HepG2 (cell line): Measurements from ENCODE around the gene U2AF2. TPM values are rescaled to one million over a fixed set of nuclear protein-coding genes. Genes with fewer than 3 reads are reported as not detected.

Source experiments
- FLYWCH1 ChIP-seq: sonication (generic); formaldehyde crosslinking; IDR thresholded peaks from 2 replicates; pipeline ENCODE4 v1.8.1; 2023; ENCODE audit warnings: mild to moderate bottlenecking, missing genetic modification reagents
- GZF1 ChIP-seq: sonication (generic); formaldehyde crosslinking; IDR thresholded peaks from 2 replicates; pipeline ENCODE4 v1.5.1; 2020; ENCODE audit warnings: mild to moderate bottlenecking, missing genetic modification reagents
- JUND ChIP-seq: sonication (generic); formaldehyde crosslinking; IDR thresholded peaks from 2 replicates; pipeline ENCODE4 v1.8.0; 2022; ENCODE audit warnings: mild to moderate bottlenecking, missing genetic modification reagents
- MBNL3 ChIP-seq: fragments of 250-450 bp; sonication (Bioruptor Pico); conservative IDR thresholded peaks from 2 replicates; pipeline ENCODE4 v1.8.0; 2022; ENCODE audit warnings: mild to moderate bottlenecking, inconsistent platforms
- MTA1 ChIP-seq: sonication (generic); formaldehyde crosslinking; IDR thresholded peaks from 2 replicates; pipeline ENCODE4 v1.4.0; 2020; ENCODE audit warnings: missing genetic modification reagents, mild to moderate bottlenecking, borderline replicate concordance
- ONECUT2 ChIP-seq: sonication (generic); formaldehyde crosslinking; IDR thresholded peaks from 2 replicates; pipeline ENCODE4 v1.4.0; 2020; ENCODE audit warnings: missing genetic modification reagents
- PHF8 ChIP-seq: sonication (generic); formaldehyde crosslinking; IDR thresholded peaks from 2 replicates; pipeline ENCODE4 v1.5.0; 2020; ENCODE audit warnings: missing genetic modification reagents
- POLR2AphosphoS5 ChIP-seq: IDR thresholded peaks from 2 replicates; pipeline ENCODE4 v1.6.1; 2012; ENCODE audit warnings: low read depth, low read length
- STAT6 ChIP-seq: sonication (generic); formaldehyde crosslinking; IDR thresholded peaks from 2 replicates; pipeline ENCODE4 v1.4.0; 2020; ENCODE audit warnings: missing genetic modification reagents, mild to moderate bottlenecking, borderline replicate concordance
- XBP1 ChIP-seq: sonication (generic); formaldehyde crosslinking; IDR thresholded peaks from 2 replicates; pipeline ENCODE4 v1.5.0; 2020; ENCODE audit warnings: missing genetic modification reagents
- ZNF207 ChIP-seq: fragments of 450-650 bp; IDR thresholded peaks from 2 replicates; pipeline ENCODE4 v1.6.1; 2016; ENCODE audit warnings: antibody characterized with exemption, borderline replicate concordance
- ZNF687 ChIP-seq: sonication (generic); formaldehyde crosslinking; IDR thresholded peaks from 2 replicates; pipeline ENCODE4 v1.5.1; 2020; ENCODE audit warnings: mild to moderate bottlenecking, missing genetic modification reagents, moderate library complexity
- ZSCAN20 ChIP-seq: sonication (generic); formaldehyde crosslinking; IDR thresholded peaks from 2 replicates; pipeline ENCODE4 v1.4.0; 2020; ENCODE audit warnings: missing genetic modification reagents, mild to moderate bottlenecking, borderline replicate concordance
- polyA plus RNA-seq, 8 experiments: library from polyadenylated mRNA; depleted of rRNA in 3 of 8; stranded (reverse) in 7 of 8; unstranded in 1 of 8; fragments of >200 nt; fragmentation: Illumina TruSeq in 4 of 8; extraction: Trizol in 4 of 8; gene quantifications; 2 replicates each; pipeline versions ENCODE4 v1.2.1 to v1.2.3, GENCODE V29; 2011 to 2016; ENCODE audit warnings: low read depth in 4 of 8, missing spikeins in 1 of 8, mixed read lengths in 1 of 8; ENCODE audit not compliant: insufficient read depth in 1 of 8
- total RNA-seq, 5 experiments: library from RNA; depleted of rRNA; stranded (reverse); fragments of >200 nt; fragmentation: Illumina TruSeq; extraction: Trizol; gene quantifications; 2 replicates each; pipeline ENCODE4 v1.2.3, GENCODE V29; 2016; ENCODE audit warnings: low read depth in 1 of 5
- TF ChIP-seq, protein P1 (sequence below): sonication (generic); formaldehyde crosslinking; IDR thresholded peaks from 2 replicates; pipeline ENCODE4 v1.8.1; 2022; ENCODE audit warnings: low read depth, mild to moderate bottlenecking, missing genetic modification reagents
- TF ChIP-seq, protein P2 (sequence below): sonication (generic); formaldehyde crosslinking; IDR thresholded peaks from 2 replicates; pipeline ENCODE4 v1.4.0; 2020; ENCODE audit warnings: low read depth, mild to moderate bottlenecking, missing genetic modification reagents

Gene U2AF2
- total and polyA plus RNA-seq, 2 of the 13 experiments (the other 11 are each of a cell fraction or from before 2014, with no cell fraction given), result 84.3 to 124 TPM

- TF ChIP-seq, protein P1, sequence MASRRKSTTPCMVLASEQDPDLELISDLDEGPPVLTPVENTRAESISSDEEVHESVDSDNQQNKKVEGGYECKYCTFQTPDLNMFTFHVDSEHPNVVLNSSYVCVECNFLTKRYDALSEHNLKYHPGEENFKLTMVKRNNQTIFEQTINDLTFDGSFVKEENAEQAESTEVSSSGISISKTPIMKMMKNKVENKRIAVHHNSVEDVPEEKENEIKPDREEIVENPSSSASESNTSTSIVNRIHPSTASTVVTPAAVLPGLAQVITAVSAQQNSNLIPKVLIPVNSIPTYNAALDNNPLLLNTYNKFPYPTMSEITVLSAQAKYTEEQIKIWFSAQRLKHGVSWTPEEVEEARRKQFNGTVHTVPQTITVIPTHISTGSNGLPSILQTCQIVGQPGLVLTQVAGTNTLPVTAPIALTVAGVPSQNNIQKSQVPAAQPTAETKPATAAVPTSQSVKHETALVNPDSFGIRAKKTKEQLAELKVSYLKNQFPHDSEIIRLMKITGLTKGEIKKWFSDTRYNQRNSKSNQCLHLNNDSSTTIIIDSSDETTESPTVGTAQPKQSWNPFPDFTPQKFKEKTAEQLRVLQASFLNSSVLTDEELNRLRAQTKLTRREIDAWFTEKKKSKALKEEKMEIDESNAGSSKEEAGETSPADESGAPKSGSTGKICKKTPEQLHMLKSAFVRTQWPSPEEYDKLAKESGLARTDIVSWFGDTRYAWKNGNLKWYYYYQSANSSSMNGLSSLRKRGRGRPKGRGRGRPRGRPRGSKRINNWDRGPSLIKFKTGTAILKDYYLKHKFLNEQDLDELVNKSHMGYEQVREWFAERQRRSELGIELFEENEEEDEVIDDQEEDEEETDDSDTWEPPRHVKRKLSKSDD (CRISPR knock-in tag), result no peak; the same call in 1 of the 2 replicates
- TF ChIP-seq PHF8 (CRISPR knock-in tag), result peak; percentile 75
- no peak for TF ChIP-seq ONECUT2 (CRISPR knock-in tag)
- no peak for TF ChIP-seq GZF1
- TF ChIP-seq, protein P2, sequence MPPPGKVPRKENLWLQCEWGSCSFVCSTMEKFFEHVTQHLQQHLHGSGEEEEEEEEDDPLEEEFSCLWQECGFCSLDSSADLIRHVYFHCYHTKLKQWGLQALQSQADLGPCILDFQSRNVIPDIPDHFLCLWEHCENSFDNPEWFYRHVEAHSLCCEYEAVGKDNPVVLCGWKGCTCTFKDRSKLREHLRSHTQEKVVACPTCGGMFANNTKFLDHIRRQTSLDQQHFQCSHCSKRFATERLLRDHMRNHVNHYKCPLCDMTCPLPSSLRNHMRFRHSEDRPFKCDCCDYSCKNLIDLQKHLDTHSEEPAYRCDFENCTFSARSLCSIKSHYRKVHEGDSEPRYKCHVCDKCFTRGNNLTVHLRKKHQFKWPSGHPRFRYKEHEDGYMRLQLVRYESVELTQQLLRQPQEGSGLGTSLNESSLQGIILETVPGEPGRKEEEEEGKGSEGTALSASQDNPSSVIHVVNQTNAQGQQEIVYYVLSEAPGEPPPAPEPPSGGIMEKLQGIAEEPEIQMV (CRISPR knock-in tag), result no peak
- TF ChIP-seq MBNL3 (CRISPR knock-in tag), result no peak
- TF ChIP-seq MTA1, result no peak
- TF ChIP-seq FLYWCH1, result no peak
- no peak for TF ChIP-seq XBP1 (CRISPR knock-in tag)
- TF ChIP-seq ZNF687 (CRISPR knock-in tag), result peak; percentile 73
- peak; percentile 54; the same call in 1 of the 2 replicates for TF ChIP-seq POLR2AphosphoS5
- no peak; the same call in 1 of the 2 replicates for TF ChIP-seq JUND (CRISPR knock-in tag)
- no peak for TF ChIP-seq STAT6
- TF ChIP-seq ZSCAN20 (CRISPR knock-in tag), result 0 out of 2 replicates have a peak, but pooled peaks have one; percentile 28
- TF ChIP-seq ZNF207, result no peak
Measured at GRCh38 chr19:55643003-55643886, 11.6 kb upstream of the U2AF2 start, which contains the start of gene ZNF581 (continued).
